Stomach smooth muscle (tissue), 2 donors: ENCODE results near the gene POMC.
"Not testable (repeated sequence)": the region's sequence is repeated elsewhere in the genome, so short reads cannot be mapped to it uniquely, and the experiment has no call there.

ENCODE experiments used
- H3K27ac ChIP-seq: one replicate; pipeline ENCODE4 v1.7.0; 2013; ENCODE audit warnings: mild to moderate bottlenecking, low read length, inconsistent platforms
- H3K27me3 ChIP-seq, 2 donors: one replicate each; pipeline ENCODE4 v1.7.0; 2013; ENCODE audit warnings: low read length in 2 of 2; ENCODE audit not compliant: insufficient read depth in 2 of 2, control insufficient read depth in 1 of 2
- H3K36me3 ChIP-seq, 2 donors: one replicate each; pipeline ENCODE4 v1.7.0; 2013; ENCODE audit warnings: low read length in 2 of 2; ENCODE audit not compliant: control insufficient read depth in 2 of 2, insufficient read depth in 2 of 2
- H3K4me1 ChIP-seq: one replicate; pipeline ENCODE4 v1.7.0; 2013; ENCODE audit warnings: low read length; ENCODE audit not compliant: control insufficient read depth, insufficient read depth
- H3K4me3 ChIP-seq, 2 donors: one replicate each; pipeline ENCODE4 v1.7.0; 2013; ENCODE audit warnings: low read length in 2 of 2
- H3K9ac ChIP-seq, 2 donors: one replicate each; pipeline ENCODE4 v1.7.0; 2013; ENCODE audit warnings: low read length in 2 of 2, mild to moderate bottlenecking in 1 of 2
- H3K9me3 ChIP-seq, 2 donors: one replicate each; pipeline ENCODE4 v1.7.0; 2013; ENCODE audit warnings: low read length in 2 of 2; ENCODE audit not compliant: control insufficient read depth in 2 of 2
- donor health status: healthy.
- donor health status: Pancreatic carcinoma.

Gene POMC

GRCh38 chr2:25176541-25177181 lies 8.3 kb upstream of the POMC start:
- Histone ChIP-seq H3K36me3 (no peaks in the 10 kb centered on the region), H3K9me3 (no peaks in the 10 kb centered on the region), H3K4me3 (no peak overlapping the region), H3K9ac (no peak overlapping the region), H3K27ac (no peak overlapping the region), H3K4me1 (no peaks in the 10 kb centered on the region), H3K27me3 (peaks cover 2 to 10% of the 10 kb centered on the region in 2 donors)

DNA sequence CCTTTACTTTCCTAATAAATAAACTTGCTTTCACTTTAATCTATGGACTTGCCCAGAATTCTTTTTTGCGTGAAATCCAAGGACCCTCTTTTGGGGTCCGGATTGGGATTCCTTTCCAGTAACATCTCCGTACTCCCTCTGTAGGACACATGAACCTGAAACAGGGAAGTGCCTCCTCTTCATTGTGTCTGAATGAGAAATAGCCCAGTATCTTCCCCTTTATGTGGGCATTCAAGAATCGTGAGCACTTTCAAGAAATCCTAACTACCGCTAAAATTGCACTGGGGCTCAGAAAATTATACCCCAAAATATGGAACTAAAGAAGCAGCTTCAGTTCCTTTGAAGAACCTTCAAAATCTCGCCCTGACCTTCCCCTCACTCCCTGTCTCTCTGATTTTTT lies 7.8 kb upstream of the POMC start:
- Histone ChIP-seq H3K27me3 (peaks cover 2 to 10% of the 10 kb centered on the region in 2 donors), H3K27ac (no peak overlapping the region), H3K36me3 (no peaks in the 10 kb centered on the region), H3K4me3 (no peak overlapping the region), H3K9me3 (no peaks in the 10 kb centered on the region), H3K9ac (no peak overlapping the region), H3K4me1 (no peaks in the 10 kb centered on the region)

DNA sequence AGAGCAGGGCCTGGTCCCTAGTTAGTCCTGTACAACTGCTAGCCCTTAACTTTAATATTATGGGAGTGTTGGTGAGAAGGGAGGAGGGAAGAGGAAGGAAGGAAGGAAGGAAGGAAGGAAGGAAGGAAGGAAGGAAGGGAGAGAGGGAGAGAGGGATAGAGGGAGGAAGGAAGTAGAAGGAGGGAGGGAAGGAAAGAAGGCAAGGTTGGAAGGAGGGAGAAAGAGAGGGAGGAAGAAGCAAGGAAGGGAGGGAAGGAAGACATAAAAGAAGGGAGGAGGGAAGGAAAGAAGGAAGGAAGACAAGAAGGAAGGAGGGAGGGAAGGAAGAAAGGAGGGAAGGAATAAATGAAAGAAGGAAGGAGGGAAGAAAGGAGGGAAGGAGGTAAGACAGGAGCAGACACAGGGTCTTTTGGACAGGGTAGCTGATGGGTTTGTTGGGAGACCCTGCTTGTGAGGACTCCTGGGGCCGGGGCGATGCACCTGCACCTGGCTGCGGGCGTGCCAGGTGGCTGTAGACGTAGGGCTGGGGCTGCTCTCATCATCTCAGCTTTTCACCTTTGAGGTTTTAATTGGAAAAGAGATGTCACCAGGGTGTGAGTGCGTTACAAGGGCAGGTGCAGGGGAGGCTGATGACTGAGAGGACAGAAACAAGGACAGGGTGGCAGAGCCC lies 5.9 kb upstream of the POMC start:
- Histone ChIP-seq H3K27ac (no peak overlapping the region), H3K36me3 (no peaks in the 10 kb centered on the region), H3K9ac (no peak overlapping the region), H3K4me1 (no peaks in the 10 kb centered on the region), H3K9me3 (no peaks in the 10 kb centered on the region), H3K27me3 (peaks cover 6 to 15% of the 10 kb centered on the region in 2 donors), H3K4me3 (no peak overlapping the region)

GRCh38 chr2:25173719-25174118 lies 5.3 kb upstream of the POMC start:
- Histone ChIP-seq H3K4me3 (no peak overlapping the region), H3K36me3 (no peaks in the 10 kb centered on the region), H3K27me3 (peaks cover 10 to 17% of the 10 kb centered on the region in 2 donors), H3K4me1 (peaks cover under 1% of the 10 kb centered on the region), H3K27ac (no peak overlapping the region), H3K9ac (no peak overlapping the region), H3K9me3 (no peaks in the 10 kb centered on the region)

- Histone ChIP-seq H3K9ac (no peak overlapping the region), H3K4me3 (no peak overlapping the region), H3K36me3 (no peaks in the 10 kb centered on the region), H3K27me3 (peaks cover 33 to 38% of the 10 kb centered on the region in 2 donors), H3K27ac (no peak overlapping the region), H3K4me1 (peaks cover 6% of the 10 kb centered on the region), H3K9me3 (no peaks in the 10 kb centered on the region)
Measured at GRCh38 chr2:25170888-25171287, 2.5 kb upstream of the POMC start.

GRCh38 chr2:25169073-25169470 lies 692 bp upstream of the POMC start:
- no peaks in the 10 kb centered on the region for H3K9me3 ChIP-seq
- peaks cover 6% of the 10 kb centered on the region for H3K4me1 ChIP-seq
- no peak overlapping the region for H3K9ac ChIP-seq
- H3K27ac ChIP-seq = no peak overlapping the region
- no peaks in the 10 kb centered on the region for H3K36me3 ChIP-seq
- H3K4me3 ChIP-seq = no peak overlapping the region
- peaks cover 35 to 49% of the 10 kb centered on the region in 2 donors for H3K27me3 ChIP-seq

DNA sequence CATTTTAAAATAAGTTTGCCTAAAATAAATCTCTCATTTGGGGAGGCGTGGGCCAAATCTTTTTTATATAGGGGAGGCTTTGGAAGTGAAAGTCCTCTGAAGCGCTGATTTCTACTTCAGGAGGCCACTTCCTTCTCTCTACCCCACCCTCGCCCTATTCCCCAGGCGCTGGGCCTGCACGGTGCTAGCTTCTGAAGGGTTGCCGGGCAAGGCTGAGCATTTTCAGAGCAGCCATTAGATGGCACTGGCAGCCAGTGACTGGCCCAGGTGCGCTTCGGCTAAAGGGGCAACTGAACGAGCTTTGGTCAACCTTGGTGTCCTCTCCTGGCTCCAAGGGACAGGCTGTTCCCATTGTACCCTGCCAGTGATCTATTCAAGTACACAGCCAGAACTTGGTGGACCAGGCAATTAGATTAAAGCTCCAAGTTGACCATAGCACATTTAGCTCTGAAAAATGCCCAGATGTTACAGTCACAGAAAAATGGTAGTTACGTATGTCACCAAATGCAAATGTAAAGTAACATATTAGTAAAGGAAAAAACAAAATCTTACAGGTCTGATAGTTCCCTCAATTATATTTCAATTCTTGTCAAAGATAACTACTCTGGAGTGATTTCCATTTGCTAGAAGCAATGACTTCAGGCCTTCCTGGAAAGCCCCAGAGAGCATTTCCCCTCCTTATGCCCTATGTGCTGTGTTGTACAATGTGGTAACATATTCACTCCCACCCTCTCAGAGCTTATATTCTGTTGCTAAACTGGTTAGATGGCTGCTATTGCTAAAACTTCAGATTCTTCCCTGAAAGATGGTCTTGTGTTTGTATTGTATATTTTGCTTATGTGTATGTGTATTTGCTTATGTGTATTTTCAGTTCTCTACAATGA lies 2.1 kb downstream of the POMC start:
- no peak overlapping the region for H3K27ac ChIP-seq
- peaks cover 0 to 3% of the 10 kb centered on the region in 2 donors for H3K9me3 ChIP-seq
- peaks cover 41 to 56% of the 10 kb centered on the region in 2 donors for H3K27me3 ChIP-seq
- H3K9ac ChIP-seq = no peak overlapping the region
- H3K4me1 ChIP-seq = peaks cover 9% of the 10 kb centered on the region
- no peaks in the 10 kb centered on the region for H3K36me3 ChIP-seq
- no peak overlapping the region for H3K4me3 ChIP-seq

DNA sequence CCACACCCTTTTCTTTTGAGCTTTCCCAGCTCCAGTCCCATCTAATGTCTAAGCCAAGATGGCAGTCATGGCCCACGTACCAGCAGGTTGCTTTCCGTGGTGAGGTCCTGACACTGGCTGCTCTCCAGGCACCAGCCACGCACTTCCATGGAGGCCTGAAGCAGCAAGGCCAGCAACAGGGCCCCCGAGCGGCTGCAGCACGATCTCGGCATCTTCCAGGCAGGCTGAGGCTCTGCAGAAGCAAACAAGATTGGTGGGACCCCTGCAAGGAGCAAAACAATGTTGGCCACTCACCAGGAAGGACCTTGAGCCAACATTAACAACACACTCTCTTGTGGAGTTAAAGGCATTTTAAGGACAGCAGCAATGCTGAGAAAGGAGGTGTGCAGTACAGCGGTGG lies 3.8 kb downstream of the POMC start:
- Histone ChIP-seq H3K36me3 (no peaks in the 10 kb centered on the region), H3K27me3 (peaks cover 38 to 54% of the 10 kb centered on the region in 2 donors), H3K4me3 (no peak overlapping the region), H3K27ac (no peak overlapping the region), H3K4me1 (peaks cover 14% of the 10 kb centered on the region), H3K9ac (no peak overlapping the region), H3K9me3 (peaks cover 0 to 3% of the 10 kb centered on the region in 2 donors)

GRCh38 chr2:25162061-25162460 lies 6.3 kb downstream of the POMC start:
- not testable (repeated sequence) for H3K9me3 ChIP-seq, H3K36me3 ChIP-seq, H3K27ac ChIP-seq, H3K9ac ChIP-seq, H3K4me1 ChIP-seq
- Histone ChIP-seq H3K27me3 (peaks cover 24 to 29% of the 10 kb centered on the region in 2 donors), H3K4me3 (peak overlapping the region; percentile 64 to 69)

GRCh38 chr2:25161055-25161781 lies 7.2 kb downstream of the POMC start:
- H3K9me3 ChIP-seq = peaks cover 0 to 3% of the 10 kb centered on the region in 2 donors
- H3K27me3 ChIP-seq = peaks cover 17 to 21% of the 10 kb centered on the region in 2 donors
- H3K36me3 ChIP-seq = no peaks in the 10 kb centered on the region
- peaks cover 8% of the 10 kb centered on the region for H3K4me1 ChIP-seq
- peak overlapping the region; percentile 31 for H3K27ac ChIP-seq
- H3K4me3 ChIP-seq = peak overlapping the region; percentile 64 to 69
- no peak overlapping the region for H3K9ac ChIP-seq
